K562 (cell line): Measurements from ENCODE around the gene CUX1. TPM values are rescaled to one million over a fixed set of nuclear protein-coding genes. Genes with fewer than 3 reads are reported as not detected.
A peak's percentile ranks its signal among the peaks of the same experiment; 100 is the strongest.

ENCODE experiments used
- CBX1 ChIP-seq: sonication (generic); IDR thresholded peaks from 2 replicates; pipeline ENCODE4 v1.6.1; 2016; ENCODE audit warnings: antibody characterized with exemption, low read depth, mild to moderate bottlenecking
- CHD1 ChIP-seq: fragments of 200-600 bp; sonication (generic); IDR thresholded peaks from one replicate; pipeline ENCODE4 v1.6.1; 2012; ENCODE audit warnings: mild to moderate bottlenecking, moderate library complexity, low read length, inconsistent platforms
- FOXJ3 ChIP-seq: sonication (generic); formaldehyde crosslinking; IDR thresholded peaks from 2 replicates; pipeline ENCODE4 v1.4.0; 2020; ENCODE audit warnings: mild to moderate bottlenecking, missing genetic modification reagents
- HMG20B ChIP-seq: fragments of 250-450 bp; sonication (Bioruptor Pico); IDR thresholded peaks from 2 replicates; pipeline ENCODE4 v1.5.0; 2021; ENCODE audit warnings: mild to moderate bottlenecking
- MBD2 ChIP-seq: sonication (generic); IDR thresholded peaks from 2 replicates; pipeline ENCODE4 v1.6.1; 2016; ENCODE audit warnings: low read depth, borderline replicate concordance
- PHF8 ChIP-seq: fragments of 200-600 bp; sonication (generic); IDR thresholded peaks from 2 replicates; pipeline ENCODE4 v1.6.1; 2012; ENCODE audit warnings: mixed run types, mild to moderate bottlenecking, inconsistent platforms, low read length, moderate library complexity, borderline replicate concordance
- RAD21 ChIP-seq, 2 experiments: fragments of 250-450 bp in 1 of 2; fragments of 450-650 bp in 1 of 2; sonication (Bioruptor Pico) in 1 of 2; formaldehyde crosslinking in 1 of 2; IDR thresholded peaks in 1 of 2; conservative IDR thresholded peaks in 1 of 2; 2 replicates each; pipeline versions ENCODE4 v1.4.0 to v1.8.0; 2020 to 2022; ENCODE audit warnings: mild to moderate bottlenecking in 2 of 2, moderate library complexity in 1 of 2
- SNIP1 ChIP-seq: fragments of 450-650 bp; IDR thresholded peaks from 2 replicates; pipeline ENCODE4 v1.7.1; 2017; ENCODE audit warnings: low read depth, mild to moderate bottlenecking
- SOX6 ChIP-seq: fragments of 450-650 bp; IDR thresholded peaks from 2 replicates; pipeline ENCODE4 v1.6.1; 2014; ENCODE audit warnings: mild to moderate bottlenecking
- STAT6 ChIP-seq: sonication (generic); formaldehyde crosslinking; IDR thresholded peaks from 2 replicates; pipeline ENCODE4 v1.8.1; 2023; ENCODE audit warnings: mild to moderate bottlenecking, missing genetic modification reagents
- U2AF1 ChIP-seq: fragments of 200-400 bp; formaldehyde crosslinking; optimal IDR thresholded peaks from 2 replicates; pipeline ENCODE3; 2017; ENCODE audit warnings: mild to moderate bottlenecking, low read depth, low read length, moderate library complexity
- ZNF282 ChIP-seq: sonication (generic); formaldehyde crosslinking; IDR thresholded peaks from 2 replicates; pipeline ENCODE4 v1.8.1; 2023; ENCODE audit warnings: missing genetic modification reagents
- ZNF384 ChIP-seq: IDR thresholded peaks from 2 replicates; pipeline ENCODE4 v1.6.1; 2012; ENCODE audit warnings: low read depth, low read length, improper control_type of control experiment
- ZNF592 ChIP-seq: fragments of 450-650 bp; IDR thresholded peaks from 2 replicates; pipeline ENCODE4 v1.6.1; 2017; ENCODE audit warnings: antibody characterized with exemption, mild to moderate bottlenecking
- polyA plus RNA-seq, 8 experiments: library from polyadenylated mRNA; depleted of rRNA in 4 of 8; stranded (reverse) in 5 of 8; unstranded in 3 of 8; fragments of >200 nt; fragmentation: Nextera tagmentation in 2 of 8; fragmentation: Illumina TruSeq in 1 of 8; extraction: Ambion mirVana in 2 of 8; extraction: Trizol in 1 of 8; gene quantifications; 2 replicates each; pipeline versions ENCODE4 v1.2.1 to v1.2.3, GENCODE V29; 2011 to 2014; ENCODE audit warnings: inconsistent platforms in 1 of 8, missing spikeins in 1 of 8
- total RNA-seq, 7 experiments: library from RNA; depleted of rRNA in 6 of 7; stranded (reverse); fragments of >200 nt in 6 of 7; fragmentation: Illumina TruSeq in 2 of 7; extraction: Trizol in 2 of 7; gene quantifications; 2 replicates each; pipeline versions ENCODE4 v1.2.1 to v1.2.3, GENCODE V29; 2011 to 2021; ENCODE audit warnings: low replicate concordance in 1 of 7
- TF ChIP-seq, protein P1 (sequence below): fragments of 450-650 bp; formaldehyde crosslinking; IDR thresholded peaks from 2 replicates; pipeline ENCODE4 v1.4.0; 2020; ENCODE audit warnings: mild to moderate bottlenecking
- TF ChIP-seq, protein P2 (sequence below), 2 experiments: fragments of 200-800 bp in 1 of 2; sonication (Bioruptor generic) in 1 of 2; sonication (generic) in 1 of 2; formaldehyde crosslinking in 1 of 2; IDR thresholded peaks in 1 of 2; conservative IDR thresholded peaks in 1 of 2; 2 replicates each; pipeline versions ENCODE4 v1.5.0 to v1.6.1; 2016 to 2020; ENCODE audit warnings: missing compliant biosample characterization in 1 of 2, missing genetic modification characterization in 1 of 2, missing genetic modification reagents in 1 of 2

The CUX1 gene
- total and polyA plus RNA-seq, 9 of the 15 experiments (the other 6 are each of a cell fraction or from before 2014, with no cell fraction given): 3.6 to 55.3 (median 25.2) TPM

- TF ChIP-seq RAD21 (CRISPR knock-in tag; conservative IDR thresholded peaks at IDR 0.05 in 1 of 2, IDR thresholded peaks at IDR 0.05 in 1 of 2) (peak in 1 of 2 experiments; percentile 16; a peak in 2 of 4 replicates), ZNF282 (no peak), ZNF384 (no peak), CHD1 (no peak), SNIP1 (no peak), ZNF592 (peak; percentile 76), CBX1 (no peak; the same call in 1 of the 2 replicates), PHF8 (no peak; the same call in 1 of the 2 replicates), STAT6 (CRISPR knock-in tag) (peak; percentile 20; the same call in 1 of the 2 replicates), SOX6 (peak; percentile 54; the same call in 1 of the 2 replicates), U2AF1 (no peak), MBD2 (peak; percentile 29; the same call in 1 of the 2 replicates), HMG20B (CRISPR knock-in tag) (no peak), FOXJ3 (CRISPR knock-in tag) (no peak)
- TF ChIP-seq, protein P1, sequence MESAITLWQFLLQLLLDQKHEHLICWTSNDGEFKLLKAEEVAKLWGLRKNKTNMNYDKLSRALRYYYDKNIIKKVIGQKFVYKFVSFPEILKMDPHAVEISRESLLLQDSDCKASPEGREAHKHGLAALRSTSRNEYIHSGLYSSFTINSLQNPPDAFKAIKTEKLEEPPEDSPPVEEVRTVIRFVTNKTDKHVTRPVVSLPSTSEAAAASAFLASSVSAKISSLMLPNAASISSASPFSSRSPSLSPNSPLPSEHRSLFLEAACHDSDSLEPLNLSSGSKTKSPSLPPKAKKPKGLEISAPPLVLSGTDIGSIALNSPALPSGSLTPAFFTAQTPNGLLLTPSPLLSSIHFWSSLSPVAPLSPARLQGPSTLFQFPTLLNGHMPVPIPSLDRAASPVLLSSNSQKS (CRISPR knock-in tag): no peak
- TF ChIP-seq, protein P2, sequence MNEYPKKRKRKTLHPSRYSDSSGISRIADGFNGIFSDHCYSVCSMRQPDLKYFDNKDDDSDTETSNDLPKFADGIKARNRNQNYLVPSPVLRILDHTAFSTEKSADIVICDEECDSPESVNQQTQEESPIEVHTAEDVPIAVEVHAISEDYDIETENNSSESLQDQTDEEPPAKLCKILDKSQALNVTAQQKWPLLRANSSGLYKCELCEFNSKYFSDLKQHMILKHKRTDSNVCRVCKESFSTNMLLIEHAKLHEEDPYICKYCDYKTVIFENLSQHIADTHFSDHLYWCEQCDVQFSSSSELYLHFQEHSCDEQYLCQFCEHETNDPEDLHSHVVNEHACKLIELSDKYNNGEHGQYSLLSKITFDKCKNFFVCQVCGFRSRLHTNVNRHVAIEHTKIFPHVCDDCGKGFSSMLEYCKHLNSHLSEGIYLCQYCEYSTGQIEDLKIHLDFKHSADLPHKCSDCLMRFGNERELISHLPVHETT (CRISPR knock-in tag; conservative IDR thresholded peaks at IDR 0.05 in 1 of 2, IDR thresholded peaks at IDR 0.05 in 1 of 2): no peak
Observed at GRCh38 chr7:101862280-101863220, 45.1 kb downstream of the CUX1 start (continued).
